Stimulated activated naive CD4-positive, alpha-beta T cell (primary cell): ENCODE measurements around the gene KLF7.
A peak's percentile ranks its signal among the peaks of the same experiment; 100 is the strongest.

Experiments used
- DNase-seq, 6 experiments: peaks; one replicate each; lab custom pipeline; 2025; lab: John Stamatoyannopoulos, UW

Gene KLF7

DNA sequence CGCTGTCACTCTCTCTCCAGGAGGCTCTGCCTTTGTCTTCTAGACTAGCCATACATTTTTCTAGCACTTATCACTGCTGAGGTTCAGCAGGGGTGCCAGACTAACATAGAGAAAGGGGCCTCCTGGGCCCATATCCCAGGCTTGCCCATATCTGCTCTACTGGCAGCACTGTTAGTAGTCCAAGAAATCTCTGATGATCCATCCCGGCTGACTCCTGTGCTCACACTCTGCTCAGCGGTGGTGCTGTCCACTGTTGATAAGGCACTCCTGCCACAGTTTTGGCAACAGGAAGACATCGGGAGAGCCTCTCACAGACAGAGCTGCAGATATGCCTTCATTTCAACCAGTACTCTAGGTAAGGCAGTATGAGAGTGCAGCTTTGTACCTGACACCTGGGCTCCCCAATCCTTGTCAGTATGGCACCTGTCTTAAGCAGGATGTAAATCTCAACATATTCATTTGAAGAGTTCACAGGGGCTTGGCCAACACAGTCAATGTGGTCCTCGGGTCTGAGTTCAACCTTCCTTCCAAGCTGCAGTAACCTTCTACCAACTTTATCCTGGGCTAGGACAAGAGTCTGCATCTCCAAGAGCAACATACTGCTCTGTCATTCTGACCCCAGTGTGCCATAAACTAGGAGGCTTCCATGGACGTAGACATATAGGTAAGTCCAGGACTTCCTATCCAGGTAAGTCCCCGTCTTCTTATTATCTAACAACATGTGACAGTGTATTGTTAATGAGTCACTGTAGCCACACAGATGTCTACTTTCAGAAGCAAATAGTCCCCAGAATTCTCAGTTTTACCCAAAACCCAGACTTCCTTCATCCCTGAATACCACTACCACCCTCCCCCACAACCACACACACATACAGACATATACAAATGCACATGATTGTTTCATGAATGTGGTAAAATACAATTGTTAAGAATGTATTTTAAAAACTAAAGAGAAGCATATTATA is 16.2 kb downstream of the KLF7 start:
- no peak for DNase-seq

DNA sequence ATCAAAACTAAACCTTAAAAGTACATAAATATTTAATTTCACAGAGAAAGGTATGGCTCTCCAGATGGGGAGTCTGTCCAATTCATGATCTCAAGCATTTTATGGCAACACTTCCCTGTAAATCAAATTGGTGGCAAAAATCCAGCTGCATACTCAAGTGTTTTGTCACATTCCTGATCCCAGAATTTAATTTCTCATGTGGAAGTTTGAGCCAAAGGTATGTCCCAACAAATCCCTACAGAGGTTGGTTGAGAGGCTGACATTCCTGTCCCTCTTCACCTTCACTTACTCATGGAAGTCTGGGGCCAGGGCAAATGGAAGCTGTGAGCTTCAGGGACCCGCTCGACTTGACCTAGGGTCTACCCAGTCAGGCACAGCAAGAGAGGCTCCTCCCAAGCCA is 17.7 kb downstream of the KLF7 start:
- no peak for DNase-seq

GRCh38 chr2:207144173-207144785 is 21.5 kb downstream of the KLF7 start:
- DNase-seq, result no peak

DNA sequence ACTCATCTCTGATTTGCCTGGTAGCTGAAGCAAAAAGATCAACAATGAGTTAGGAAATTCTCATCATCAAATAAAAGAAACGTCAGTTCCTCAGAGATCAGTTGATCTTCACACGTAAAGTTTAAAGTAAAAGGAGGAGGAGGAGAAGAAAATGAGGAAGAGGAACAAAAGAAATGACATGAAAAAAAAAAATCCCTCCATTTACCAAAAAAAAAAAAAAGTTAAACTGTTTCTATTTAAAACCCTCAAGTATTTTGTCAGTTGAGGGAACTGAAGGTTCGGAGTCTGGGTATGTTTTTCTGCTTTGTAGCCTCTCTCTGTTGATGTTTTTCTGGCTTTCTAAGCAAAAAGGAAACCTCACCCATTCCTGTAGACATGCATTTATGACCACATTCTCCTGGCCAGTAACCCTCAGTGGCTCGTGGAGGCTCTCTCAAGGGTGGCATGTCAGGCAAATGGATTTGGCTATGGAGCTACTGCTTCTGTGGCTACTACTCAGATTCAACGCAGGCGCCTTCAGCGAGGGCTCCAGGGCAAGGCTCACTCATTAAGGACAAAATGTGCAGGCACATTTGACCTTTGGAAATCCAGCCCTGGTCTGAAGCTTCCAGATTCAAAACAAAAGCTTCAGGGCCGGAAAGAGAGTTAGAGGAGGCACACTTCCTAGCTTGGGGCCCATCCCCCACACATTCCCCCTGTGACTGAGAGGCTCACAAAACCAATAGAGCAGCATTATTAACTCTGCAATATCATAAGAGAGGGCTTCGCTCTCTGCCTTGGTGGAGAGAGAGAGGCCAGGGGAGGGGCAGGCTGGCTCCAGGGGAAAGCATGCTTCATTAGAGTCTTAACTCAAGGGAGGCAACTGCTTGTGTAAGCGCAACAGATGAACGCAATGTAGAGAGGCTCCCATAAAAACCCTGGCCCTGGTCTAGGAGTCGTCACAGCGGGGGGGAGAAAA is 22.3 kb downstream of the KLF7 start:
- DNase-seq, result peak; percentile 53 to 93 (median 76)

DNA sequence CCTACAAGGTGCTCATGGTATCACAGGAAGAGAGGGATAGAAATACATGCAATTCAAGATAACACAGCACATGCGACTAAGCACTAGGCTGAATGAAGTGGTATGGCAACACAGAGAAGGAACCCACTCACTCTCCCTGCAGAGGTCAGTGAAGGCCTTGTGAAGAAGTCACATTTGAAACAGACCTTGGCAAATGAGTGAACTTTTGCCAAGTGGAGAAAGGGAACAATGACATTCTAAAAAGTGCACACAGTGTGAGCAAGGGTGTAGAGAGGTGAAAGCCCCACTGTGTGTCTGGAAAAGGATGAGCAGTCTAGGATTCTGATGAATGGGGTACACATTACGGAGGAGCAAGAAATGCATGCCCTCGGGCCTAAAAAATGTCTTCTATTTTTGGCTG is 23.3 kb downstream of the KLF7 start:
- DNase-seq, result peak in 3 of 6 experiments; percentile 21 to 50 (median 46)

DNA sequence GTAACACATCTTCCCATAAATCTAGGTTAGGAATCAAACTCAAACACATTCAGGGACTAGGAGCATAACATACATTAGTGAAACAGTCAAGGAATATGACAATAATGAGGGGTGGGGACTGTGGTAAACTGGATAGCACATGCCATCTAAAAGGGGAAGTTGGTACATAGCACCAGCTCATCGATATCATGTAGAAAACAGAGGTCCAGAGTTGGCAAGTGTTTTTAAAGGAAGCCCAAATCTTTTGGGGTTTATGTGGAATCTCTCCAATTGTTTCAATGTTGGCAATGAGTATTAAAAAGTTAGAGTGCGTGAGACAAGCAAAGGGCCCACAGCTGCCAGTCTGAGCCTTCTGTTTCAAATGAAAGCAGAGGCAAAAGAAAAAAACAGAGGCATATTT is 24.4 kb downstream of the KLF7 start:
- DNase-seq, result no peak

DNA sequence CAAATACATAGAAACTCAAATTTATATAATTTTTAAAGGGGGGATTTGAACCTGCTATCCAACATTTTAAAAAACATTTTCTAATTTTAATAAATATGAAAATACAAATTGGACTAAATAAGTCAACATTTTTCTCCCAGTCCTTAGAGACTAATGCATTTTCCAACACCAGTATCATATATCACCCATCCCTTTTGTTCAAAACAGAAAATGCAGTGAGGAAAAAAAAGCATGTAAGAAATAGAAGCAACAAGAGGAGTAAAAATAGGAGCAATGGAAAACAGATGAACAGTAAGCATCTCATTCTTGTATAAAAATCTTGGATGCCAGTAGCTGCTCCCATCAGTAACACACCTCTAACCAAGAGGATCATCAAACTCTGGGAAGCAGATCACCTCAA is 25.5 kb downstream of the KLF7 start:
- no peak for DNase-seq

GRCh38 chr2:207139552-207139951 is 26.2 kb downstream of the KLF7 start:
- no peak for DNase-seq

DNA sequence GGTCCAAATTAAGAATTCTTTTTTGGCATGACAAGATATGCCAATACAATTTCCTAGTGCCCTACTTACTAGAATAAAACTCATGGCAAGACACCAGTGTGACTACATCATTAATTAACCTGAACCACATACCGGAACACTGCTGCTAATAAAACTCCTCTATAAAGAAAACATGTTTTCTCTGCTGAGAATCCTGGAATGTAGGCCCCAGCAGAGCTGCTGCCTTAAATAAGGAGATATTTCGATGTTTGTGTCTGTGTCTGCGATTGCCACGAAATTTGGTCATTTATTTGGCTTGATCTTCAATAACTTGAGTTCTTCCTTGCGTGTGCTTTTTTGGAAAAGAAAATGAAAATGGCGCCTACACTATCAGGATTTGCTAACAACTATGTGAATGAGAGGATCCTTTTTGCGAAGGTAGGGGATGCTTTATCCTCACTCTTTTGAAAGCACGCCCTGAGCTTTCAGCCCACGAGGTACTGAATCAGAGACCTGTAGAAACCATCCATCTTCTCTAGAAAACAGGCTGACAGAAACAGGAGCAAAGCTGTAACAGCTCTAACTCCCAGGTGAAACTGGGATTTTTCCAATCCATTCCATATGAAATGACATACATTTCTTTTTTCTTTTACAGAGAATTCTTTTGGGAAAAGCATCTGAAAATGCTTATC is 27.0 kb downstream of the KLF7 start:
- DNase-seq, result no peak

- DNase-seq, result no peak
Observed at GRCh38 chr2:207137596-207138337, 28.0 kb downstream of the KLF7 start.

DNA sequence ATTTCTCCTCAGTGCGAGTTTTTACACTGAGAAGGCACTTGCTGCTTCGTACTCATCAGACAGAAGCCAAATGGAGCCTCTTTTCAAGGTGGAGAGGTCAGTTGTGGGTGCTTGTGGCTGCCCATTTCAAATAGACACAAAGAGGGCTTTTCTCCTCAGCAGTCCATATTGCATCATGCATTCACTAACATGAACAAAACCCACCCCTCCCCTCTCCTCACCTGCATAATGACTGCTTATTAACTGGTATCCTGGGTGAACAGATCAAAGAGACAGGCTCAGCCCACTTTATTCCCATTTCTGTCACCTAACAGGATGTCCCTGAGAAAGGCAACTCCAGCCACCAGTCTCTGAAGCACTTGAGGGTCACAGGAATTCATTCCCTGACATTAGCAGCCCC is 28.9 kb downstream of the KLF7 start:
- DNase-seq, result no peak

DNA sequence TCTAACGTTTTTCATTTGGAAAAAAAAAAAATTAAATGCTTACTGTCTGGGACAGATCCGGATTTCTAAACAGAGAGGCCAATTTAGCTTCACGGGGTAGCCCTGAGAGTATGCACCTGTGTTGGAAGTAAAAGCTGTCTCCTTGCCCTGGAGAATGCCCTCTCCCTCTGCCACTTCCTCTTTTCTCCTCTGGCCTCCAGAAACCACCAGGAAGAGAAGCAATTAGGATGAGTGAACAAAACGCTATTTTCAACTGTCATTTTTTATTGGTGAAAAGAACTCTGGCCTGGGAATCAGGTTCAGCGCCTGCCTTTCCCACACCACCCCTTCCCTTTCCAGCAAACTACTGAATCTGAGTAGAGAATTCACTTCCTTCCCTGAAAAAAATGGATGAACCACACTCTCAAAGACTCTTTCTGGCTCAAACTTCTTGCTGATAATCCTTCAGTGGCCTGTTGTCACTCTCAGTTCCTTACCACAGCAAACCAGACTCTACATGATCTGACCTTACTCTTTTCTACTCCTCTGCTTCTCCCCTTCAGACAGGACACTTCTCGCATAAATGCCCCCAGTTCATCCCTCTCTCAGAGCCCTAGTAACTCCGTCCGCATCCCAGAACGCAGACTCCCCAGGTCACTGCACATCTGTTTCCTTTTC is 29.8 kb downstream of the KLF7 start:
- no peak for DNase-seq

DNA sequence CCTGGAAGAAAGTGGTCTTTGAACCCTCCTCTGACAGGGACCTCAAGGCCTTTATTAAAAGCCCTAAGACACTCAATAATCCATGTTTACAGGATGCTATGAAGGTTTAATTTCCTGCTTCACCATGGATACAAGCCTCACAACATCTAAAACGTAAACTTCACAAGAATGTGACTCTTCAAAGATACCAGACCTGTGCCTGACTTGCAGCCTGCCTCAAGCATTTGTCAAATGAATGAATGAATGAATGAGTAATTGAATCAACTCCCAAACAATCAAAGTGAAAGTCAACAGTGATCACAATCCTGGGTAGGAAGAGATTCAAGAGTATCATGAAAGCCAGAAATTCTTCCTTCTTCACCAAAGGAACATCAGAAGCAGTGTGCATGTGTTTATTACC is 30.4 kb downstream of the KLF7 start:
- peak in 4 of 6 experiments; percentile 16 to 71 (median 65) for DNase-seq

DNA sequence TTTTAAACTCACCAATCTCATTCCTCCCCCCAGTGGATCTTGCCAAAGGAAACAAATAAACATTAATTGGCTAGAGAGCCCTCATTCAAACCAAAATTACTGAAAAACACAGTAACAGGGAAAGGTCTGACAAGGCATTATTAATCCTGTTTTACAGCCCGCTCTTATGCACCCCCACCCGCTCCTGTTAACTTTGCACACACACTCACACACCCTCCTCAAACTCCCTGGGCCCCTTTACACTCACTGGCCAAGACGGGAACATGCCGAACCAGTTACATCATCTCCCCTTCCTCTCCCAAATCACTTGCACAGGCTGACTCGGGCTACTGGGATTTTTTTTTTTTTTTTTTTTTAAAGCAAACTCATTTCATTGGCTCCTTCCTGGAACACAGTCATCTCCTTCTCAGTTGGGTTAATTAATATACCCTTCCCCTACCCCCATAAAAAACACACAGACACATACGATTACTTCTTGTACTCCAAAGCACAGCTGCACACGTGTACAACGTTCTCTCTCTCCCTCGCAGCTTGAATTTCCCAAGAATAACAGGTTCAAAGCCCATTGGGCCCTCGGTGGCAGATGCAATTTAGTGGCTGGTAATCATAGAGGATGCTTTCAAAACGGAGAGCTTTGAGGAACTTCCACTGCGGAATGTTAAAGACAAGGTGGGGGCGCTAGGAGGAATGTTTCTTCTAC is 31.8 kb downstream of the KLF7 start:
- DNase-seq, result no peak

GRCh38 chr2:207133458-207133819 is 32.3 kb downstream of the KLF7 start:
- no peak for DNase-seq

GRCh38 chr2:207132019-207132418 is 33.7 kb downstream of the KLF7 start:
- peak in 1 of 6 experiments; percentile 9 for DNase-seq

DNA sequence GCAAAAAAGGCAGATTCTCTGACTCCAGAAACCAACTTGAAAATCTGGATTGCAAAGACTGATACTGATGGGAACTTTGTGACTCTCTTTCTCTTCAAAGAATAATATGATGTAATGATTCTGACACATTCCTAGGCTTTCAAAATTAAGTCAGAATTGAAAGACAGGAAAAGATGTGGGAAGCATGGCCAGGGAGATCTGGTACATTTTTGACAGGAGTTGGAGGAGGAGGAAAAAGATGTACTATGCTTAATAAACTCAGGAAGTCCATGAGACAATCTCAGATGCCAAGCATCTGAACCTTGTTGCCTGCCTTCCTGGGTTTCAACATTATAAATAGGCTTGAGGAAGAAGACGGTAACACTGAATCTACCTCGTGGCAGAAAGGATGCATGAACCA is 34.2 kb downstream of the KLF7 start:
- DNase-seq, result no peak

DNA sequence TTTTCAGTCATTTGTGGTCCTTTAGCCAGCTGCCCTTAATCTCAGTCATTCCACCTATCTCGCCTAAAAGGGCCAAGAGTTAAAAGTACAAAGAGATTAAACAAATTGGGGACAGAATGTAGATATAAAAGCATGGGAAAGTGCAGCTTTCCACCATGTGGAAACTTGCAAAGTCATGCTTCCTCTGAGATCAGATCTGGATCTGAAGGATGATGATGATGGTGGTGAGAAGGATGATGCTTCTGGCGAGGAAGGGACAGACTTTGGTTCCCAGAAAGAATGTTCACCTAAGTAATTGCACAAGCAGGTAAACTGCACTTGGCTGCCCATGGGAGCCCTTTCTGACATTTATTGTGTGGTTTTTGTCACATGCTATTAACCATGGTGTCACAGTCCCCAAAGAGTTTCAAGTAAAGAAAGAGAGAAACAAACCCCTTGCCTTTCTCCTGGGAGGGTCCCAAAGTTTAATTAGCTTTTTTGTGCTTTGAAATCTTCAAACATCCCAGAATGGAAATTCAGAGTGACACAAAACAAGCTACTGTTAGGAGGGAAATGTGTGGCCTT is 34.7 kb downstream of the KLF7 start:
- DNase-seq, result no peak

GRCh38 chr2:207129821-207130220 is 35.9 kb downstream of the KLF7 start:
- DNase-seq, result no peak

DNA sequence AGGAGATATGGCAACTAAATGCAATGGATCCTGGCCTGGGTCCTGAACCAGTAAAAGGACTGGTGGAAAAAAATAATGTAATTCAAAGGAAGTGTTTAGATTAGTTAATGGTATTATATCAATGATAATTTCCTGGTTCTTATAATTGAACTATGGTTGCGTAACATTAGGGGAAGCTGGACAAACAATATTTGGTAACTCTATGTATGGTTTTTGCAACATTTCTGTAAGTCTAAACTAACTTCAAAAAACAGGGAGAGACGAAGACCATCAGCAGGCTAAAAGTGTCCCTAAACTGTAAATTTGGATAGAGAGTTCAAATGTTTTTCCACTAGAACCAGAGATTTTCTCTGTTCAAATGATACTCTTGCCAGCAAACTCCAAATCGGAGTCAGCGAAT is 36.9 kb downstream of the KLF7 start:
- no peak for DNase-seq
